Karpas-422 (cell line): ENCODE results near the gene BLNK. TPM values are rescaled to one million over a fixed set of nuclear protein-coding genes. Genes with fewer than 3 reads are reported as not detected.

Source experiments
- DNase-seq: peaks from one replicate; pipeline ENCODE4 v3.0.0-alpha.2; 2015
- H2AFZ ChIP-seq: fragments of 200-600 bp; sonication (generic); 2 replicates; pipeline ENCODE4 v1.6.1; 2014; ENCODE audit warnings: antibody characterized with exemption, low read length, mixed read lengths
- H3K27ac ChIP-seq: fragments of 200-600 bp; sonication (generic); 2 replicates; pipeline ENCODE4 v1.5.1; 2014; ENCODE audit warnings: mild to moderate bottlenecking, low read length, moderate library complexity
- H3K27me3 ChIP-seq: fragments of 200-600 bp; sonication (generic); 2 replicates; pipeline ENCODE4 v1.6.1; 2014; ENCODE audit warnings: low read length, mixed read lengths
- H3K36me3 ChIP-seq: fragments of 200-600 bp; sonication (generic); 2 replicates; pipeline ENCODE4 v1.6.1; 2014; ENCODE audit warnings: low read length, mixed read lengths; ENCODE audit not compliant: insufficient read depth
- H3K4me1 ChIP-seq: fragments of 200-600 bp; sonication (generic); 2 replicates; pipeline ENCODE4 v1.6.1; 2014; ENCODE audit warnings: mild to moderate bottlenecking, low read length, mixed read lengths
- H3K4me2 ChIP-seq: fragments of 200-600 bp; sonication (generic); 2 replicates; pipeline ENCODE4 v1.6.1; 2014; ENCODE audit warnings: low read length, low read depth, mild to moderate bottlenecking; ENCODE audit not compliant: poor library complexity, severe bottlenecking
- H3K4me3 ChIP-seq: fragments of 200-600 bp; sonication (generic); 2 replicates; pipeline ENCODE4 v1.5.1; 2014; ENCODE audit warnings: mild to moderate bottlenecking, antibody characterized with exemption, low read length, mixed read lengths
- H3K79me2 ChIP-seq: fragments of 200-600 bp; sonication (generic); 2 replicates; pipeline ENCODE4 v1.6.1; 2014; ENCODE audit warnings: mild to moderate bottlenecking, low read length, mixed read lengths
- H3K9ac ChIP-seq: fragments of 200-600 bp; sonication (generic); 2 replicates; pipeline ENCODE4 v1.6.0; 2014; ENCODE audit warnings: low read length
- H3K9me2 ChIP-seq: fragments of 200-600 bp; sonication (generic), shearing (Covaris generic); replicated peaks from 2 replicates; pipeline ENCODE4 v1.6.0; 2014; ENCODE audit warnings: mild to moderate bottlenecking, low read length, moderate library complexity; ENCODE audit not compliant: insufficient read depth
- H3K9me3 ChIP-seq: fragments of 300-700, 200-600 bp; sonication (generic); 2 replicates; pipeline ENCODE4 v1.6.1; 2014; ENCODE audit warnings: low read length, mixed read lengths
- H4K20me1 ChIP-seq: fragments of 200-600 bp; sonication (generic); 2 replicates; pipeline ENCODE4 v1.6.1; 2014; ENCODE audit warnings: mild to moderate bottlenecking, antibody characterized with exemption, low read length, low read depth; ENCODE audit not compliant: insufficient read depth
- total RNA-seq: library from RNA; depleted of rRNA; stranded (reverse); fragments of >200 nt; shearing (Covaris generic); gene quantifications from 2 replicates; pipeline ENCODE4 v1.2.3, GENCODE V29; 2014; ENCODE audit warnings: low replicate concordance

BLNK gene
- total RNA-seq, 1 experiment from 2014 or later, result 99.1 TPM

DNA sequence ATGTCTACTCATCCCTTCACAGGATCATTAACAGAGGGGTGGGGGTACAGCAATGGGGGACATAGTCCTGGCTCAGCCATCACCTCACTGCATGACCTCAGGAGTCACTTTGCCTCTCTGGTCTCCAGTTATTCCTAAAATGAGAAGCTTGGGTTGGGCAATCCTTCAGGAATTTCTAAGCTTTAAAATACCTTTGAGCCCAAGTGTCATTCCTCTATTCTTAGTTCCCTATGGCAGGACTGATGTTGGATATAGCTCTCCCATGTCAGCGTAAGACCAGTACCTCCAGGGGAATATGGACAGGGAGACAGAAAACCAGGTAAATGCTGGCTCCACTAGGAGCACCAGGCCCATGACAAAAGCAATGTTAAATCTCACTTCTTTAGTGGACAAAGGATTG, 34.5 kb downstream of the BLNK start:
- Histone ChIP-seq H2AFZ (no peak overlapping the region), H3K9ac (no peak overlapping the region), H3K27me3 (no peaks in the 10 kb centered on the region), H3K9me3 (no peaks in the 10 kb centered on the region), H3K27ac (no peak overlapping the region), H3K36me3 (0 out of 2 replicates have a peak, but pooled peaks cover 6% of the 10 kb centered on the region), H3K4me1 (peaks cover 93% of the 10 kb centered on the region), H4K20me1 (peaks cover 4% of the 10 kb centered on the region; the same call in 1 of the 2 replicates), H3K4me2 (no peak overlapping the region), H3K9me2 (no peaks in the 10 kb centered on the region), H3K4me3 (no peak overlapping the region), H3K79me2 (peaks cover 79% of the 10 kb centered on the region)
- no peak for DNase-seq

DNA sequence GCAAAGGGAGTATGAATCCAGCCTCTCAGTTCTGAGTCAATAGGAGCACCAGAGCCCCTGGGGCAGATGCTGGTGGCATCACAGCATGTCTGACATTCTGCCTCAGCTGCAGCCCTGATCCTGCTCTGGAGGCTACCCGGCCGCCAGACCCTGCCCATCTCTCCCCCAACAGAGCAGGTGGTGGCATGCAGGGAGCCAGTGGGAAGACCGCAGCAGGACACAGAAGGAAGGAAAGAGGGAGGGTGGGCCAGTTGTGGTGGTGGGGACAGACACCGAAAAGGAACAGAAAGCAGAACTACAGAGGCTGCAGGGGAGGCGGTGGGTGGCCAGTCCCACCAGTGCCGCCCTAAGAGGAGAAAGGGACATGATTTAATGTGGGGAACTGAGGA, 35.3 kb downstream of the BLNK start:
- Histone ChIP-seq H3K9ac (no peak overlapping the region), H3K4me1 (peaks cover 93% of the 10 kb centered on the region), H3K36me3 (peaks cover 6% of the 10 kb centered on the region; the same call in 1 of the 2 replicates), H3K79me2 (peaks cover 72% of the 10 kb centered on the region), H3K4me2 (no peak overlapping the region), H3K27ac (peak overlapping the region; percentile 51), H3K4me3 (no peak overlapping the region), H3K9me3 (no peaks in the 10 kb centered on the region), H4K20me1 (peaks cover 4% of the 10 kb centered on the region; the same call in 1 of the 2 replicates), H2AFZ (no peak overlapping the region), H3K9me2 (no peaks in the 10 kb centered on the region), H3K27me3 (no peaks in the 10 kb centered on the region)
- DNase-seq, result no peak

DNA sequence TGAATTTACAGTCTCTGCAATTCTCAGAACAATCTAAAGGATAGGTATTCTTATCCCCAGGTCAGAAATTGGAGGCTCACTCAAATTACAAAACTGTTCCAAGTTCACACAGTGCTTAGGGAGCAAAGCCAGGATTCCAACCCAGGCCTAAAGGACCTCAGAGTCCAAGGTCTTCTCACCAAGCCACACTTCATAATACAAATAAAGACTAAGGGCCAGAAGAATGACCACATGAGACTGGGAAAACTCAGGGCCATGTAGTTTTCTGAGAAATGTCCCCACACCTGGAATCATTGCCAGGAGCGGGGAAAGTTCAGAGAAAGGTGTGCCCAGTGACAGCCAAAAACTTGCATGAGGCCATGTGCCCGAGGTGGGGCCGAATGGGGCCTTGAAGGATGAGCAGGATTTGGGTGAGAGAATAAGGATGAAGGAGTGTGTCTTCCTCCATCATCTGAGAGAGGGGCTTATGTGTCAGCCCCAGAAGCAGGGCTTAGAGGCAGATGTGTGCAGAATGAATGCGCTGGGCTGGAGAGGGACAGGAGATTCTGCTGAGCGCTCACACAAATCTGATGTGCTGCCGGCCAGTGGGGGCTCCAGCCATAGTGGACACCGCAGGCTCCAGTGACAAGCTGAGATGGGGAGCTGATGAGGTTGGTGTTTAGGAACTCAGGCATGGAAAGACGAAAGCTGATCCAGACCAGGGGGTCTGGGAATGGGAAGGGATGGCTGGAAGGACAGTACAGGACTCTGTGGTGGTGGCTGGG, 35.9 kb downstream of the BLNK start:
- peak overlapping the region; percentile 51 for H3K27ac ChIP-seq
- no peak overlapping the region for H2AFZ ChIP-seq
- peaks cover 70% of the 10 kb centered on the region for H3K79me2 ChIP-seq
- peaks cover 4% of the 10 kb centered on the region; the same call in 1 of the 2 replicates for H4K20me1 ChIP-seq
- H3K36me3 ChIP-seq, result peaks cover 6% of the 10 kb centered on the region; the same call in 1 of the 2 replicates
- H3K9me2 ChIP-seq, result no peaks in the 10 kb centered on the region
- no peak overlapping the region for H3K4me3 ChIP-seq
- no peaks in the 10 kb centered on the region for H3K27me3 ChIP-seq
- no peak overlapping the region for H3K9ac ChIP-seq
- no peak overlapping the region for H3K4me2 ChIP-seq
- H3K4me1 ChIP-seq, result peaks cover 93% of the 10 kb centered on the region
- no peaks in the 10 kb centered on the region for H3K9me3 ChIP-seq
- DNase-seq, result no peak

DNA sequence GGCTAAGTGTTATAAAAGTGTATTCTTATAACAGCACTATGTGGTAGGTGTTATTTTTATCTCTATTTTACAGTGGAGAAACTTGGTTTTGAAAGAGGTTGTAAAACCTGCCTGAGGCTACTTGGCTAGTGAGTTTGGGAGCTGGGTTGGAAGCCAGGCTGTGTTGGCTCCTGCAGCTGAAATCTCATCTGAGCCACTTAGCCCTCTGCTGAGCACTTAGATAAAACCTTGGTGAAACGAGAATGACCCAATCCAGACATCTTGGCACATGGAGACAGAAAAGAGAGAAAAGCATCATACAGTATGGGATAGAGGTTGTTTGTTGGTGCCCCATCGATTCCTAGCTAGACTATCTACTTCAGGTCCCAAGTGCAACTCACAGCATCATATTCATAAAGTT, 37.4 kb downstream of the BLNK start:
- Histone ChIP-seq H3K9ac (peak overlapping the region; percentile 27; the same call in 1 of the 2 replicates), H2AFZ (no peak overlapping the region), H4K20me1 (peaks cover 2% of the 10 kb centered on the region; the same call in 1 of the 2 replicates), H3K27ac (peak overlapping the region; percentile 65), H3K9me2 (no peaks in the 10 kb centered on the region), H3K4me3 (no peak overlapping the region), H3K27me3 (no peaks in the 10 kb centered on the region), H3K79me2 (peaks cover 62% of the 10 kb centered on the region), H3K9me3 (no peaks in the 10 kb centered on the region), H3K36me3 (peaks cover 13% of the 10 kb centered on the region), H3K4me1 (peaks cover 89% of the 10 kb centered on the region), H3K4me2 (no peak overlapping the region)
- DNase-seq, result no peak

DNA sequence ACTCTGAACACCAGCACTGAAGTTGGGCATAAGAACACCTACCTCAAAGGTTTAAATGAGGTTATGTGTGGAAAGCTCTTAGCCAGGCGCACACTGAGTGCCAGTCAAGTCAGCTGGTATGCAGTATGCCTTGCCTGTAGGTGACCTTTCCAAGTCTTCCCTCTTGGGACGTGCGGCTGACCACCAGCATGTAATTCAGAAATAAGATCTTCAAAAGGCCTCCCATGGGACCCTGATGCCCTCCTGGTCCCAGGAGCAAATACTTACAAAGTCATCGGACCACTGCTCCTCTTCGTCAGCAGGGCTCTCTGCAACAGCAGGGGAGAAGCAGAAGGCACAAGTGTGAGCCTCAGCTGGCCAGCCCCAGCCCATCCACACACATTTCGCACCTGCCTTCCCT, 40.8 kb downstream of the BLNK start:
- no peaks in the 10 kb centered on the region for H4K20me1 ChIP-seq
- peaks cover 24% of the 10 kb centered on the region for H3K36me3 ChIP-seq
- peak overlapping the region; percentile 27; the same call in 1 of the 2 replicates for H3K9ac ChIP-seq
- H3K9me3 ChIP-seq, result no peaks in the 10 kb centered on the region
- no peaks in the 10 kb centered on the region for H3K27me3 ChIP-seq
- H3K79me2 ChIP-seq, result peaks cover 37% of the 10 kb centered on the region
- peaks cover 60% of the 10 kb centered on the region for H3K4me1 ChIP-seq
- H3K9me2 ChIP-seq, result no peaks in the 10 kb centered on the region
- no peak overlapping the region for H3K4me3 ChIP-seq
- H3K27ac ChIP-seq, result peak overlapping the region; percentile 93
- no peak overlapping the region for H2AFZ ChIP-seq
- DNase-seq, result peak; percentile 72
- H3K4me2 ChIP-seq, result peak overlapping the region; percentile 45

DNA sequence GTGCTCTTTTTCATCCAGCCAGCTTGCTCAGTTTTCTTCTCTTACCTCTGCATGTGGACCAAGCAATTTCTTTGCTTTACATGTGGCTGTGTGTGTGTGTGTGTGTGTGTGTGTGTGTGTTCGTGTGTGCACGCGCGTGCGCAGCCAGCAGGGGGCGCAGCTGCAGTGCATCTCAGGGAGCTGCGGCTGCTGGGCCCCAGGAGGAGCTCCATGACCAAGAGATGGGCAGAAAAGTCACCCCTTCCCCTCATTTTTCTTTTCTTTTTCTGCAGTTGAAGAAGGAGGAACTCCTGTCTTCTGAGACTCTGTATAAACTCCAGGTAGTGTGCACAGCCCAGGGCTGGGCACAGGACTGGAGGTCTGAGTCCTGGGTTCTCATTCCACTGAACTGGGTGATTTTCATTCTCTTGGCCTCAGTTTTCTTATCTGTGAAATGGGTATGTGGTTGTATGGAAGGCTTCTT, 41.8 kb downstream of the BLNK start:
- H3K79me2 ChIP-seq, result peaks cover 30% of the 10 kb centered on the region
- H3K9me3 ChIP-seq, result no peaks in the 10 kb centered on the region
- peaks cover 51% of the 10 kb centered on the region for H3K4me1 ChIP-seq
- H3K9me2 ChIP-seq, result no peaks in the 10 kb centered on the region
- peak; percentile 91 for DNase-seq
- H3K27me3 ChIP-seq, result no peaks in the 10 kb centered on the region
- peaks cover 29% of the 10 kb centered on the region for H3K36me3 ChIP-seq
- H3K9ac ChIP-seq, result no peak overlapping the region
- H2AFZ ChIP-seq, result no peak overlapping the region
- H3K27ac ChIP-seq, result peak overlapping the region; percentile 93
- H3K4me3 ChIP-seq, result no peak overlapping the region
- H4K20me1 ChIP-seq, result no peaks in the 10 kb centered on the region
- no peak overlapping the region for H3K4me2 ChIP-seq

DNA sequence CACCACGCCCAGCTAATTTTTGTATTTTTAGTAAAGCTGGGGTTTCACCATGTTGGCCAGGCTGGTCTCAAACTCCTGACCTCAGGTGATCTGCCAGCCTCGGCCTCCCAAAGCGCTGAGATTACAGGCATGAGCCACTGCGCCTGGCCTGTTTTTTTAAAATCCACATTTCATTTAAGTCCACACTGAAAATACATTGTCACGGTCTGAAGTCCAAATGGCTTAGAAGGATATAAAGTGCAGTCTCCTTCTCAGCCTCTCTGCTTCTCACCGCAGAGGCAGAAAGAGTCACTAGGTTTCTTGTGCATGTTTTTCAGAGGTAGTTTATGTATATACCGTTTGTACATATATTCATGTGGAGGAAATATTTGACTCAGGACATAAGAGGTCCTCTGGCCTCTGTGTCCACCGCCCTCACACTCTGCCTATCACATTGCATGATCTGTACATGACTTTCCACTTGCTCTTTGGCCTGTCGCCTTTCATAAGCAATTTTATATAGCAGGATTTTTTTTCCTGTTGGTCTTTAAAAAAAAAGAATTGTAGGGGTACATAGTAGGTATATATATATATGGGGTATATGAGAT, 42.9 kb downstream of the BLNK start:
- no peak for DNase-seq
- no peaks in the 10 kb centered on the region for H3K9me3 ChIP-seq
- peaks cover 26% of the 10 kb centered on the region for H3K36me3 ChIP-seq
- no peaks in the 10 kb centered on the region for H3K27me3 ChIP-seq
- H3K4me1 ChIP-seq, result peaks cover 40% of the 10 kb centered on the region
- H3K27ac ChIP-seq, result no peak overlapping the region
- no peak overlapping the region for H2AFZ ChIP-seq
- no peaks in the 10 kb centered on the region for H3K9me2 ChIP-seq
- no peak overlapping the region for H3K4me3 ChIP-seq
- H3K9ac ChIP-seq, result no peak overlapping the region
- no peak overlapping the region for H3K4me2 ChIP-seq
- H3K79me2 ChIP-seq, result peaks cover 20% of the 10 kb centered on the region
- H4K20me1 ChIP-seq, result no peaks in the 10 kb centered on the region

DNA sequence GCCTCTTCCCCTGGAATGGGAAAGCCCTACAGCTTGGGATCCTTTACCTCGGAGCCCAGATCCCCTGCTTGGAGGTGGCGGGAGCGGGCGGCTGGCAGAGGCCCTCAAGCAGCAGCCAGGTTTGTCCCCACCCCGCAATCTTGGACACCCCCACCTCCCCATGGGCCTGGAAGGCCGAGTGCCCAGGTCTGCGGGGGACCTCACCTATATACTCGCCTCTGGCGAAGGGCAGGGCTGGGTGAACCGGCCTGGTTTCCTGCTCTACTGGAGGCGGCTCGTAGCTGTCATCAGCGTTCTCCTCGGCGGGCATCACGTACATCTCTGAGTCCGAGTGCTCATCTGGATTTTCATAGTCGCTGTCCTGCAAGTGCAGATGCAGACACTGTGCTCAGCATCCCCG, 44.2 kb downstream of the BLNK start:
- H3K27ac ChIP-seq, result no peak overlapping the region
- H2AFZ ChIP-seq, result no peak overlapping the region
- no peaks in the 10 kb centered on the region for H3K27me3 ChIP-seq
- no peak overlapping the region for H3K9ac ChIP-seq
- H3K4me3 ChIP-seq, result no peak overlapping the region
- no peak overlapping the region for H3K4me2 ChIP-seq
- peaks cover 23% of the 10 kb centered on the region for H3K36me3 ChIP-seq
- H4K20me1 ChIP-seq, result no peaks in the 10 kb centered on the region
- DNase-seq, result no peak
- H3K79me2 ChIP-seq, result peaks cover 12% of the 10 kb centered on the region; the same call in 1 of the 2 replicates
- H3K4me1 ChIP-seq, result peaks cover 28% of the 10 kb centered on the region
- H3K9me3 ChIP-seq, result no peaks in the 10 kb centered on the region
- no peaks in the 10 kb centered on the region for H3K9me2 ChIP-seq
